ENCODE data around the gene MPEG1. TPM values are rescaled to one million over a fixed set of nuclear protein-coding genes. Genes with fewer than 3 reads are reported as not detected.

The MPEG1 gene
- not detected in 2 replicates for total RNA-seq

GRCh38 chr11:59212744-59213631, at the start of gene MPEG1:
MPEG1 (minus strand) TSS chr11:59212927; CDS start chr11:59212865, 62 bp downstream.

GRCh38 chr11:59171508-59172322, 41.0 kb downstream of the MPEG1 start, which contains the start of gene DTX4:
DTX4 (plus strand) TSS chr11:59172132; CDS start chr11:59172596, 464 bp downstream.

Other genes with a start within 250 kb of the MPEG1 start
- gene GLYATL1B, start 126.6 kb downstream of the MPEG1 start, total RNA-seq: not detected in 2 replicates
- gene FAM111B, start 105.7 kb downstream of the MPEG1 start, total RNA-seq: 0.17 and 8.7 TPM in 2 replicates
- gene FAM111A, start 70.1 kb downstream of the MPEG1 start, total RNA-seq: 36.1 and 62.7 TPM in 2 replicates
- gene DTX4, start 40.8 kb downstream of the MPEG1 start, total RNA-seq: 4.4 and 9.3 TPM in 2 replicates
- not detected in 2 replicates for gene OR5AN1, start 146.0 kb upstream of the MPEG1 start, total RNA-seq
- gene OR5A2, start 213.5 kb upstream of the MPEG1 start, total RNA-seq: not detected in 2 replicates
- gene OR5A1, start 223.5 kb upstream of the MPEG1 start, total RNA-seq: not detected in 2 replicates
- gene OR4D6, start 244.0 kb upstream of the MPEG1 start, total RNA-seq: not detected in 2 replicates

Measured in smooth muscle cell of trachea (primary cell).